Right kidney (tissue), 1 donor: ENCODE data around the gene LRP4.

Source experiments
- DNase-seq: peaks from one replicate; pipeline ENCODE4 v3.0.0-alpha.2; 2016

Gene LRP4

GRCh38 chr11:46895821-46896220, 22.5 kb downstream of the LRP4 start:
- no peak for DNase-seq

DNA sequence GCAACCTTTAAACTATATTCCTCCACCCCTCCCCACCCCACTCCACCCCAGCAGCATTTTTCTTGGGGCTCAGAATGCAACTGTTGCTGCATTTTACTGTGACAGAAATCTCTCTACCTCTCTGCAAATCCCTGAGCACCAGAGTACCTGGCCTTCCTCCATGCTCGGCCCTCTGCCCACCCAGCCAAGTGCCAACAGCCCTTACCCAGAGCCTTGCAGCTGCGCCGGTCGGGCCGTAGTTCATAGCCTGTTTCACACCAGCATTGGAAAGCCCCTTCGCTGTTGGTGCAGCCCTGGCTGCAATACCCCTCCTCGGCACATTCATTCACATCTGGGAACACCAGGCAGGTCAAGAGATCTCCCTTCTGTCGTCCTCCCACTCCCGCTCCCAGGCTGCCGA, 23.4 kb downstream of the LRP4 start:
- no peak for DNase-seq

- no peak for DNase-seq
Observed at GRCh38 chr11:46894506-46894905, 23.8 kb downstream of the LRP4 start.

GRCh38 chr11:46892838-46893237, 25.5 kb downstream of the LRP4 start:
- DNase-seq, result no peak

DNA sequence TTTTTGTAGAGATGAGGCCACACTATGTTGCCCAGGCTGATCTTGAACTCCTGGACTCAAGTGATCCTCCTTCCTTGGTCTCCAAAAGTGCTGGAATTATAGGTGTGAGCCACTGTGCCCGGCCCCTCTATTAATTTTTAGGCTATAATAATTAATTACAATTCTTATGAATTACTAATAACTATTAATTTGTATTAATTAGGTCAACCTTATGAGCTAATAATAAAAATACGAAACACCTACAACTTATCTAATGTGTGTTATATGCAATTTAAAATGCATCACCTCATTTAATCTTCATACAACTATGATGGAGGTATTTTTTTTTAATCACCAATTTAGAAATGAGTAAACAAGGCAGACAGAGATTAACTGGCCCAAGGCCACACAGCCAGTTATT, 26.2 kb downstream of the LRP4 start:
- DNase-seq, result no peak

- no peak for DNase-seq
Observed at GRCh38 chr11:46890665-46891064, 27.7 kb downstream of the LRP4 start.

GRCh38 chr11:46889689-46890475, 28.5 kb downstream of the LRP4 start:
- peak; percentile 48 for DNase-seq

GRCh38 chr11:46889251-46889650, 29.1 kb downstream of the LRP4 start:
- no peak for DNase-seq

- no peak for DNase-seq
Observed at GRCh38 chr11:46888636-46889035, 29.7 kb downstream of the LRP4 start.

- no peak for DNase-seq
Observed at GRCh38 chr11:46886211-46886610, 32.1 kb downstream of the LRP4 start.

DNA sequence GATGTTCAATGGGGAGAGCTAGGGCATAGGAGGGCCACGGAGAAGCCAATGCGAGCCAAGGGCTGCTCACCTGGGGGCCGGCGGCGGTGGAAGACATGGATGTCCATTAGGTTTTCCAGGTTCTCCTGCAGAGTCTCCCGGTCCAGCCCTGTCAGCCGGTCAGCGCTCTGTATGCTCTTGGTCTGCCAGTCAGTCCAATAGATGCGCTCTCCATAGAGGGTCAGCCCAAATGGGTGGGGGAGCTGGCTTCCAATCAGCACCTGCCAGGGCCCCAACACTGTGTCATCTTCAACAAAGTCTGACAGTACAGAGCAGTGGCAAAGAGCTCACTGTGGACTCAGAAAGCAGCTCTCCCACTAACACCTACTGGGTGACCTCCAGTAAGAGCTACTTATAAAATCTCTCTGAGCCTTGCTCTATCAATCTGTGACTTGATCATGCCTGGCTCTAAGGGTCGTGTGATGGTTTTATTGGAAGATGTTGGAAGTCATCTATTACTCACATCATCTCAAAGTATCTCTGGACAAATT, 39.2 kb downstream of the LRP4 start:
- DNase-seq, result no peak

DNA sequence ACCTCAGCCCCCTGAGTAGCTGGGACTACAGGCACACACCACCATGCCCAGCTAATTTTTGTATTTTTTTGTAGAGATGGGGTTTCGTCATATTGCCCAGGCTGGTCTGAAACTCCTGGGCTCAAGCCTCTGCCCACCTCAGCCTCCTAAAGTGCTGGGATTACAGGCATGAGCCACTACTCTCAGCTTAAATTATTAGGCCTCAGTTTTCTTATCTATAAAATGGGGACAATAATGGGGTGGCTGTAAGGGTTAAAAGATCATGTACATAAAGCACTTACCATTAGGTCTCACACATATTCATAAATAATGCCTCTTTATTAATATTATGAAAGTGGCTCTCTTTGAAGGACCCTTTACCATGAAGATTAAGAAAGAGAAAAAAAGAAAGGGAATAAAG, 40.8 kb downstream of the LRP4 start:
- no peak for DNase-seq

GRCh38 chr11:46876471-46876870, 41.9 kb downstream of the LRP4 start:
- no peak for DNase-seq

DNA sequence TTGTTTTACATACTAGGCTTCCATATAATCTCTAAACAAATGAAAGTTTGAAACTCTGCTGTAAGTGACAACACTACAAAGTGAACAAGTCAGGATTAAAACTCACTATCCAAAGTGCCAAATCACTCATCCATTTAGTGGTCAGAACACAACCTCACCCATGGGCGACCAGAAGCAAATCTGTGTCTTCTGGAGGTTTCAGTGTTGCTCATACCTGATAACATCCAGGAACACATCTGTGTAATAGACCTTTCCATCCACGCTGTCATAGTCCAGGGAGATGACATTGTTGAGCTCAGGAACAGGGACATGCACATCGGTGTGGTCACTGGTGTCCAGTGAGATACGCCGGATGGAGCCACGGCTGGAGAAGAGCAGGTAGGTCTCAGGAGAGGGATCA, 43.8 kb downstream of the LRP4 start:
- no peak for DNase-seq

- DNase-seq, result no peak
Observed at GRCh38 chr11:46868912-46869311, 49.4 kb downstream of the LRP4 start.

DNA sequence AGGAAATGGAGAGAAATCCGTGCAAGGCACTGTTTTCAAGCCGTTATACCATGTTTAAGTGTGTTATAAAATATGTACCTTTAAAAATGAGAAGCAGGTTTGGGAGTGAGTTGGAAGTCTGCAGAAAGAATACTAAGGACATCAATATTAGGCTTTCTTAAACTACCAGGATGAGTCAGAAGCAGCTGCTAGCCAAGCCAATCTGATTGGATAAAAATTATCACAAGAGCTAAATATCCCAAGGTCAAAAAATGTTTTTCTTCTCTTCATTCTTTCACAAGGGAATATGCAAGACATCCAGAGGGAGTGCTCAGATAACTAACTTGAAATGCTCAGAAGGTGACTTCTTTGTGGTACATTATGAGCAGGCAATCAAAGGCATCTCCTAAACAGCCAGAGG, 53.0 kb downstream of the LRP4 start:
- no peak for DNase-seq

DNA sequence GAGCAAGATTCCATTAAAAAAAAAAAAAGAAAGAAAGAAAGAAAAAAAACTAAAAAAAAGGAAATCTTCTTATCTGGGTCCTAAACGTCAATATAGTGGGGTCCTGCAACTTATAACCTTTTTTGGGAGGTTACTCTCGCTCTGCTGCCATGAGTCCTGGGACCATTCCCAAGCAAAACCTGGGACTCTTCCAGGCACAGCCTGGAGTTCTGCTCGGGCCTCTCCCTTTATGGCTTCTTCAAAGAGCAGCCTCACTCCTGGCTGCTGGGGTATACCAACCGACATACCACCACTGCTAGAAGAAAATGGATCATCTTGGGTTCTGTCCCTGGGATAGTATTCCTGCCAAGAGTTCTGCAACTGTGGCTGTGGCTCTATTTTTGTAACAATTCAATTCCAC, 58.1 kb downstream of the LRP4 start:
- no peak for DNase-seq

GRCh38 chr11:46858920-46859546, 59.3 kb downstream of the LRP4 start:
- DNase-seq, result no peak

DNA sequence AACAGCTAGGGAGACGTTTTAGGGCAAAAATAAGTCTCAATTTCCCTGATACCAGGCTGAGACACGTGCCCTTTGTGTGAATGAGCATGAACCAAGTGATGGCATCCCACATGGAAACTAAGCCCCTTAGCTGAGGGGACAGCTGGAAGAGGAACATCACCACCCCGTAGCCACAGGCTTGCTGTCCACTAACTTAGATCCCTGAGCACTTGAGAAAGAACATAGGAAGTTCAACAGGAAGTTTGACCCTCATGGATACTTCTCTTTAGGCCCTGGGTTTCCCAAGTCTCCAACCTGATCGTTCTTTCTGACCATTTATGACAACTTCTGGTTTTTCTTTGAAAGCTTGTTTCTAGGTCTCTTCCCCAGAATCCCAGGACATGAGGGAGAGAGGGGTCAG, 60.7 kb downstream of the LRP4 start:
- no peak for DNase-seq

DNA sequence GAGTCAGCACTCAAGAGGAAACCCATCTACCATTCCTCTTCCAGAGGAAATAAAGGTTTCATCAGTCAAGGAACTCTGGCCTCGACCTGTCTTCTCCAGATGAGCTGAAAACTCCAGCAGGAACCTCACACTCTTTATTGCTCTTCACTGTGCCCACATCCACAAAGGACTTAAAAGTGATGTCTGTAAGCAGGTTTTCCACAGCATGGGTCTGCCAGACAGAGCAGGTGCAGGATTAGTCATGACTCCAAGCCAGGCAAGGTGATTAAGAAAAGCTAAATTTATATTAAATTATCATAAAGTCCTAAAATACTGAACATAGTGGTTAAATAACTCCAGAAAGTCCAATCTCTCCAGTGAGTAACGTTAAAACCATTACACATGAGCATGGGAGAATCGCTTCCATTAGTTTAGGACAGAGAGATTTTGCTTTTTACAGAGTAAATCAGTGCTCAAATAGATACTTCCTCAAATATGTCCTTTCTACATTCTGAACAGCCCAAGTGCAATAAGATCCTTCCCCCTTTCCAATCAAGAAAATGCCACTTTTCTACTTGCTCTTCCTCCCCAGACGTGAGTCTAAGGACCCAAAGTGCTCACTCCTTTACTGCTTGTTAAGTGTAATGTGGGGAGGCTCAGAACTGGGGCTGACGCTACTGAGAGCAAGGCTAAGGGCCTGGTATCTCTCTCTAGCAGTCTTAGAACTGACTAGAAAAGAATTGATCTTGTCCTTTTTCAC, 61.6 kb downstream of the LRP4 start:
- DNase-seq, result no peak

DNA sequence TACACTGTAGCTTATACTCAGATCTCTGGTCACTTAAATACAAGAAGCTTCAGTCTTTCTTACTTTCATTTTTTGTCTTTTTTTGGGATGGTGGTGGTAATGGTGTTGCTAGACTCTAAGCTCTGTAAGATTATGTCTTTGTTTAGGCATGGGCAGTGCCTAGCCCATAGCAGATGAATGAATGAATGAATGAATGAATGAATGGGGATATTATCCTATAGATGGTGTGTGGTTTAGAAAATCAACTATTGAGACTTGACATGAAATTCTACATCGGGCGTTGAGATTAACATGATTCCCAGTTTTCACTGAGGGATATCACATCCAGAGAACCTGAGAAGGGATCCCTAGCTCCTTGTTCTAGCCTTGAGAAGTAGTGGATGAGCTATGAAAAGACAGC, 62.5 kb downstream of the LRP4 start:
- no peak for DNase-seq

- DNase-seq, result no peak
Observed at GRCh38 chr11:46855167-46855566, 63.2 kb downstream of the LRP4 start.

- no peak for DNase-seq
Observed at GRCh38 chr11:46850829-46851380, 67.4 kb downstream of the LRP4 start.
